Measurements from ENCODE around the gene TOMM22.

DNA sequence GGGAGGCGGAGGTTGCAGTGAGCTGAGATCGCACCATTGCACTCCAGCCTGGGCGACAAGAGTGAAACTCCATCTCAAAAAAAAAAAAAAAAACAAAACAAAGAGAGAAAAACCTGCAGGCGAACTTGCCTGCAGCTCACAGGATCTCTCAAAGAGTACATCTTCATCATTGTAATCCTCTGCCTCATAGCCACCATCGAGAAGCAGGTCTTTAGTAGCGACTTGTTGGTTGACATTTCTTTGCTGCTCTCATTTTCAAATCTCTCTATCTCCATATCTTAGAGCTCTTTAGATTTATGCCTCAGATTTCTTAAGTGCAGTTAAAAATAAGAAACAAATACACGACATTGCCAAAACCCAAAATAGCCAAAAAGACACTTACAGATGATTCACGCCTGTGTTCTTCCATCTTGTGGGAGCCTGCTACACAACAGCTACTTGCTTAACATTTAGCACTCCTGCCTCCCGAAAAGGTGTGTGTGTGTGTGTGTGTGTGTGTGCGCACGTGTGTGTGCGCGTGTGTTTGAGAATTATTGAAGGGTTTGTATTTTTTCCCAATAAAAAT, 40.2 kb upstream of the TOMM22 start:
- no peak for TF ChIP-seq EZH2phosphoT487 (IDR thresholded peaks at IDR 0.05; ENCODE audit: borderline replicate concordance, low read depth, low read length)
- TF ChIP-seq, protein P1, sequence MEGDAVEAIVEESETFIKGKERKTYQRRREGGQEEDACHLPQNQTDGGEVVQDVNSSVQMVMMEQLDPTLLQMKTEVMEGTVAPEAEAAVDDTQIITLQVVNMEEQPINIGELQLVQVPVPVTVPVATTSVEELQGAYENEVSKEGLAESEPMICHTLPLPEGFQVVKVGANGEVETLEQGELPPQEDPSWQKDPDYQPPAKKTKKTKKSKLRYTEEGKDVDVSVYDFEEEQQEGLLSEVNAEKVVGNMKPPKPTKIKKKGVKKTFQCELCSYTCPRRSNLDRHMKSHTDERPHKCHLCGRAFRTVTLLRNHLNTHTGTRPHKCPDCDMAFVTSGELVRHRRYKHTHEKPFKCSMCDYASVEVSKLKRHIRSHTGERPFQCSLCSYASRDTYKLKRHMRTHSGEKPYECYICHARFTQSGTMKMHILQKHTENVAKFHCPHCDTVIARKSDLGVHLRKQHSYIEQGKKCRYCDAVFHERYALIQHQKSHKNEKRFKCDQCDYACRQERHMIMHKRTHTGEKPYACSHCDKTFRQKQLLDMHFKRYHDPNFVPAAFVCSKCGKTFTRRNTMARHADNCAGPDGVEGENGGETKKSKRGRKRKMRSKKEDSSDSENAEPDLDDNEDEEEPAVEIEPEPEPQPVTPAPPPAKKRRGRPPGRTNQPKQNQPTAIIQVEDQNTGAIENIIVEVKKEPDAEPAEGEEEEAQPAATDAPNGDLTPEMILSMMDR (conservative IDR thresholded peaks at IDR 0.05; ENCODE audit: low read length): no peak
